KMS-11 (cell line): ENCODE measurements around the gene CALHM1.

Source experiments
- H2AFZ ChIP-seq: fragments of 200-600 bp; sonication (generic); 2 replicates; pipeline ENCODE4 v1.6.1; 2016; ENCODE audit warnings: antibody characterized with exemption, mixed run types, low read depth
- H3K27ac ChIP-seq: fragments of 200-600 bp; sonication (generic); 2 replicates; pipeline ENCODE4 v1.6.1; 2016; ENCODE audit warnings: mild to moderate bottlenecking, mixed run types
- H3K27me3 ChIP-seq: fragments of 200-600 bp; sonication (generic); 2 replicates; pipeline ENCODE4 v1.6.1; 2017; ENCODE audit warnings: mild to moderate bottlenecking, low read depth, mixed run types, moderate library complexity; ENCODE audit not compliant: insufficient read depth
- H3K36me3 ChIP-seq: fragments of 200-600 bp; sonication (generic); 2 replicates; pipeline ENCODE4 v1.6.1; 2017; ENCODE audit warnings: mild to moderate bottlenecking, mixed run types; ENCODE audit not compliant: insufficient read depth
- H3K4me1 ChIP-seq: fragments of 200-600 bp; sonication (generic); 2 replicates; pipeline ENCODE4 v1.6.1; 2016; ENCODE audit warnings: mild to moderate bottlenecking, low read depth, mixed run types; ENCODE audit not compliant: poor library complexity, severe bottlenecking
- H3K4me2 ChIP-seq: fragments of 200-600 bp; sonication (generic); 2 replicates; pipeline ENCODE4 v1.7.0; 2016; ENCODE audit warnings: mild to moderate bottlenecking, mixed run types
- H3K4me3 ChIP-seq: fragments of 200-600 bp; sonication (generic); IDR thresholded peaks from 2 replicates; pipeline ENCODE4 v1.6.1; 2017; ENCODE audit warnings: low read depth, low read length, mixed read lengths; ENCODE audit not compliant: insufficient read depth
- H3K79me2 ChIP-seq: fragments of 200-600 bp; sonication (generic); 2 replicates; pipeline ENCODE4 v1.6.1; 2016; ENCODE audit warnings: low read depth, mixed run types; ENCODE audit not compliant: insufficient read depth
- H3K9ac ChIP-seq: fragments of 200-600 bp; sonication (generic); 2 replicates; pipeline ENCODE4 v1.6.1; 2016; ENCODE audit warnings: mild to moderate bottlenecking, mixed run types
- H4K20me1 ChIP-seq: fragments of 200-600 bp; sonication (generic); 2 replicates; pipeline ENCODE4 v1.6.1; 2016; ENCODE audit warnings: mild to moderate bottlenecking, mixed run types; ENCODE audit not compliant: insufficient read depth
- TF ChIP-seq, protein P1 (sequence below): fragments of 200-600 bp; sonication (generic); conservative IDR thresholded peaks from 2 replicates; pipeline ENCODE4 v1.6.1; 2017; ENCODE audit warnings: low read depth, mild to moderate bottlenecking, antibody characterized with exemption, low read length, moderate library complexity, mixed read lengths

Gene CALHM1

DNA sequence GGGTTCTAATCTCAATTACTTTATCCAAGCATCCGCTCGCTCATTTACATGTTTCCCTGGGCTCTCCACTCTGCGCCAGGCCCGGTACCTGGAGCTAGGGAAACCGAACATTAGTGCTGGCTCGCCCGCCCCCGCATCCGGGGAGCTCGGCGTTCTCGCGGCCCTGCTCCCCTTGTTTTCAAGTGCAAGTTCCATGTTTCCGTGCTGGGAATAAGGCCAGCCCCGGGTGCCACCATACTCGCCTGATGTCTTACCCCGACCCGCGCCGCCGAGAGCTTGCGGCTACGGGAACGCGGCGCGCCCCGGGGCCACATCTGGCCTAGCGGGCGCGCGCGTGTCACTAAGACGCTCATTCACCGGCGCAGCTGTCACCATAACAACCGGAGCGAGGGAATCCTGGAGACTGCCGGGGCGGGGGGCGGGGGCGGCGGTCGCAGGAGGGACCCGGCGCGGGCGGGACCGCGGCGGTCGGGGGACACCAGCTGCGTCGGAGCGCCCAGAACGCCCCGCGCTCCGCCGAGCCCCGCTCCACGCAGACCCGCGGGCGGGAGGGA, 34.7 kb upstream of the CALHM1 start, which contains the start of gene NEURL1:
TSS of gene NEURL1 (plus strand) at position 344 of the 554 bp plus-strand sequence. CDS start 683 bp downstream, outside the sequence.
- Histone ChIP-seq H3K4me1 (peaks cover 52% of the 10 kb centered on the region), H3K4me2 (peak within 1 kb of the TSS; percentile 68), H2AFZ (peak within 1 kb of the TSS; percentile 64), H3K27me3 (peaks cover 10% of the 10 kb centered on the region; the same call in 1 of the 2 replicates), H3K36me3 (no peaks in the 10 kb centered on the region), H3K9ac (peak within 1 kb of the TSS; percentile 37; the same call in 1 of the 2 replicates), H4K20me1 (no peaks in the 10 kb centered on the region), H3K27ac (no peak within 1 kb of the TSS), H3K4me3 (no peak within 1 kb of the TSS), H3K79me2 (no peaks in the 10 kb centered on the region)
- TF ChIP-seq, protein P1, sequence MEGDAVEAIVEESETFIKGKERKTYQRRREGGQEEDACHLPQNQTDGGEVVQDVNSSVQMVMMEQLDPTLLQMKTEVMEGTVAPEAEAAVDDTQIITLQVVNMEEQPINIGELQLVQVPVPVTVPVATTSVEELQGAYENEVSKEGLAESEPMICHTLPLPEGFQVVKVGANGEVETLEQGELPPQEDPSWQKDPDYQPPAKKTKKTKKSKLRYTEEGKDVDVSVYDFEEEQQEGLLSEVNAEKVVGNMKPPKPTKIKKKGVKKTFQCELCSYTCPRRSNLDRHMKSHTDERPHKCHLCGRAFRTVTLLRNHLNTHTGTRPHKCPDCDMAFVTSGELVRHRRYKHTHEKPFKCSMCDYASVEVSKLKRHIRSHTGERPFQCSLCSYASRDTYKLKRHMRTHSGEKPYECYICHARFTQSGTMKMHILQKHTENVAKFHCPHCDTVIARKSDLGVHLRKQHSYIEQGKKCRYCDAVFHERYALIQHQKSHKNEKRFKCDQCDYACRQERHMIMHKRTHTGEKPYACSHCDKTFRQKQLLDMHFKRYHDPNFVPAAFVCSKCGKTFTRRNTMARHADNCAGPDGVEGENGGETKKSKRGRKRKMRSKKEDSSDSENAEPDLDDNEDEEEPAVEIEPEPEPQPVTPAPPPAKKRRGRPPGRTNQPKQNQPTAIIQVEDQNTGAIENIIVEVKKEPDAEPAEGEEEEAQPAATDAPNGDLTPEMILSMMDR = no peak

DNA sequence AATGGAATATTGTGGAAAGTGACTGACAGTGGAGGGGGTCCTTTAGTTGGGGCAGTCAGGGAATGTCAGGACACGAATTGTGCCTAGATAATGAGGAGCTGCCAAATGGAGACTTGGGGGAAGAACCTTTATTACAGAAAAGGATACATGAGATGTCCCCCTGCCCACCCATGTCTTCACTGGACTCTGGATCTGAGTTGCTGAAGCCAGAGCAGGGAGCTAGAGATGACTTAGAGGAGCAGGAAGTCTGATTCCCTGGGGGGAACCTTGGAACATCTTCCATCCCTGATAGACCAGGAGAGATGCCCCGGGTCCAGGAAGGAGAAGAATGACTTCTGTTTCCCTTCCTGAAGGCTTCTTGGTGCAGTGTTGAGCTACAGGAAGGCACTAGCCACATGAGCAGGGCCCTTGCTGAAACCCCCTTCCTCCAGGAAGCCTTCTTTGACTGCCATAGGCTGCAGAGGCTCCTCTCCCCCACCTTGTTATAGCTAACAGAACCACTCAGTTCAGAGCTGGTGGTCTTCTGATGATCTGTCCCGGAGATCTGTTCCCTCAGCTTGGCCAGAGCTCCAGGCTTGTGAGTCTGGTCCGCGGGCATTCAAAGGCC, 34.1 kb upstream of the CALHM1 start:
- H3K4me1 ChIP-seq = peaks cover 45% of the 10 kb centered on the region
- H3K79me2 ChIP-seq = no peaks in the 10 kb centered on the region
- H3K36me3 ChIP-seq = no peaks in the 10 kb centered on the region
- H2AFZ ChIP-seq = no peak overlapping the region
- no peaks in the 10 kb centered on the region for H4K20me1 ChIP-seq
- TF ChIP-seq, protein P1 = no peak
- no peak overlapping the region for H3K9ac ChIP-seq
- no peak overlapping the region for H3K4me3 ChIP-seq
- no peak overlapping the region for H3K4me2 ChIP-seq
- H3K27ac ChIP-seq = no peak overlapping the region
- H3K27me3 ChIP-seq = peaks cover 10% of the 10 kb centered on the region; the same call in 1 of the 2 replicates

GRCh38 chr10:103491729-103492364, 33.1 kb upstream of the CALHM1 start:
- Histone ChIP-seq H3K9ac (no peak overlapping the region), H3K4me2 (peak overlapping the region; percentile 56; the same call in 1 of the 2 replicates), H3K79me2 (no peaks in the 10 kb centered on the region), H3K27me3 (peaks cover 10% of the 10 kb centered on the region; the same call in 1 of the 2 replicates), H3K27ac (no peak overlapping the region), H3K4me1 (peaks cover 39% of the 10 kb centered on the region), H3K4me3 (no peak overlapping the region), H4K20me1 (no peaks in the 10 kb centered on the region), H3K36me3 (no peaks in the 10 kb centered on the region), H2AFZ (no peak overlapping the region)
- TF ChIP-seq, protein P1 = no peak

DNA sequence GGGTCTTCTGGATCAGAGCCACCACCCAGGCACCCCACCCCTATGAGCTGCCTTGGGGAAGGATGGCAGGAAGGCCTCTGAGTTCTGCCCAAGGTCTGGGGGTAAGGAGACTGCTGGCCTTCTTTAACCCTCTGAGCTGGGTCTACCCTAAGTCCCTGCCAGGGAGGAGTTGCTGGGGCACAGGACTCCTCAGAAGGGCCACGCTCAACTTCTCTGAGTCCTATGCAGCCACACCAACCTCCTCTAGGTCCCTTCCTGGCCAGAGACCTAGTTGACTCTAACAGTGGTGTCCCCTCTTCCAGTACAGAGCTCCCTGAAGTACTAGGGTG, 32.2 kb upstream of the CALHM1 start:
- peak overlapping the region; percentile 56 for H3K4me2 ChIP-seq
- peak overlapping the region; percentile 17; the same call in 1 of the 2 replicates for H3K9ac ChIP-seq
- no peak overlapping the region for H3K4me3 ChIP-seq
- TF ChIP-seq, protein P1 = no peak
- peaks cover 40% of the 10 kb centered on the region for H3K4me1 ChIP-seq
- H3K36me3 ChIP-seq = no peaks in the 10 kb centered on the region
- peak overlapping the region; percentile 39; the same call in 1 of the 2 replicates for H2AFZ ChIP-seq
- peak overlapping the region; percentile 52 for H3K27ac ChIP-seq
- H3K79me2 ChIP-seq = no peaks in the 10 kb centered on the region
- H3K27me3 ChIP-seq = peaks cover 10% of the 10 kb centered on the region; the same call in 1 of the 2 replicates
- no peaks in the 10 kb centered on the region for H4K20me1 ChIP-seq
